Calu3 (cell line): ENCODE data around the gene SAMD4B. TPM values are rescaled to one million over a fixed set of nuclear protein-coding genes. Genes with fewer than 3 reads are reported as not detected.
"Not testable (repeated sequence)": the region's sequence is repeated elsewhere in the genome, so short reads cannot be mapped to it uniquely, and the experiment has no call there.

Experiments used
- BruUV-seq: library from RNA; stranded (reverse); fragments of 400-500 nt; replicated peaks from 2 replicates; lab custom pipeline; 2021; lab: Mats Ljungman, UMichigan
- CTCF ChIA-PET: fragments of 300-600 bp; sonication (Branson Sonifier 250); formaldehyde crosslinking; loops from one replicate; lab custom pipeline; 2022; ENCODE audit warnings: antibody characterized with exemption; lab: Charles Lee
- DNase-seq: peaks from one replicate; pipeline ENCODE4 v3.0.0; 2022
- H3K27ac Mint-ChIP-seq: one replicate; pipeline ENCODE4 v1.8.0; 2022; ENCODE audit warnings: mixed read lengths; ENCODE audit not compliant: unreplicated experiment
- H3K27me3 Mint-ChIP-seq: one replicate; pipeline ENCODE4 v1.8.0; 2022; ENCODE audit warnings: mixed read lengths; ENCODE audit not compliant: unreplicated experiment
- H3K36me3 Mint-ChIP-seq: one replicate; pipeline ENCODE4 v1.8.0; 2022; ENCODE audit warnings: mild to moderate bottlenecking, moderate library complexity, mixed read lengths; ENCODE audit not compliant: insufficient read depth, unreplicated experiment
- H3K4me1 Mint-ChIP-seq: one replicate; pipeline ENCODE4 v1.8.0; 2022; ENCODE audit warnings: mild to moderate bottlenecking, low read depth, mixed read lengths; ENCODE audit not compliant: unreplicated experiment
- H3K4me3 Mint-ChIP-seq: one replicate; pipeline ENCODE4 v1.8.0; 2022; ENCODE audit warnings: mild to moderate bottlenecking, low read depth, moderate library complexity, mixed read lengths; ENCODE audit not compliant: unreplicated experiment
- H3K9me3 Mint-ChIP-seq: one replicate; pipeline ENCODE4 v1.8.0; 2022; ENCODE audit warnings: low read depth, mixed read lengths; ENCODE audit not compliant: unreplicated experiment
- CTCF ChIP-seq: fragments of 200-600 bp; IDR thresholded peaks from one replicate; pipeline ENCODE4 v1.8.0; 2022; ENCODE audit warnings: antibody characterized with exemption; ENCODE audit not compliant: unreplicated experiment
- intact Hi-C: fragments of 100-400 bp; cut with micrococcal nuclease; formaldehyde crosslinking; loops from one replicate; pipeline ENCODE4 v1.10.0; 2022; ENCODE audit not compliant: unreplicated experiment
- total RNA-seq: library from RNA; stranded (reverse); gene quantifications from 2 replicates; pipeline ENCODE4 v1.2.3, GENCODE V29; 2022

Gene SAMD4B
- total RNA-seq, 1 experiment from 2014 or later: 214 TPM

GRCh38 chr19:39306075-39306474 is 36.1 kb upstream of the SAMD4B start:
- DNase-seq: no peak
- Mint-ChIP-seq H3K36me3 (no peaks in the 10 kb centered on the region), H3K27ac (no peak overlapping the region), H3K4me1 (peaks cover 24% of the 10 kb centered on the region), H3K9me3 (peaks cover 2% of the 10 kb centered on the region), H3K4me3 (no peak overlapping the region), H3K27me3 (peaks cover 44% of the 10 kb centered on the region)
- no TSS peak for BruUV-seq
- intact Hi-C loops: no loop called here
- CTCF ChIA-PET: interaction anchor here (0.7 kb wide), 2 partner anchors 9 to 754 kb away, joined by 3 read pairs; no protein-coding TSS in a partner anchor
- no peak for TF ChIP-seq CTCF

GRCh38 chr19:39307046-39307821 is 35.0 kb upstream of the SAMD4B start:
- peak; percentile 53 for DNase-seq
- intact Hi-C loops: no loop called here
- no TSS peak for BruUV-seq
- H3K4me1 Mint-ChIP-seq: peaks cover 24% of the 10 kb centered on the region
- peaks cover 2% of the 10 kb centered on the region for H3K9me3 Mint-ChIP-seq
- peak overlapping the region; percentile 26 for H3K4me3 Mint-ChIP-seq
- TF ChIP-seq CTCF: no peak
- no peaks in the 10 kb centered on the region for H3K36me3 Mint-ChIP-seq
- CTCF ChIA-PET: no interaction called here
- peaks cover 41% of the 10 kb centered on the region for H3K27me3 Mint-ChIP-seq
- no peak overlapping the region for H3K27ac Mint-ChIP-seq

GRCh38 chr19:39307822-39308530 is 34.2 kb upstream of the SAMD4B start:
- BruUV-seq: no TSS peak
- Mint-ChIP-seq H3K36me3 (no peaks in the 10 kb centered on the region), H3K9me3 (peaks cover 2% of the 10 kb centered on the region), H3K4me3 (peak overlapping the region; percentile 22), H3K27ac (no peak overlapping the region), H3K4me1 (peaks cover 24% of the 10 kb centered on the region), H3K27me3 (peaks cover 41% of the 10 kb centered on the region)
- DNase-seq: no peak
- CTCF ChIA-PET: interaction anchor here (0.5 kb wide), 1 partner anchor 456 kb away, joined by 3 read pairs; no protein-coding TSS in a partner anchor
- intact Hi-C loops: no loop called here
- TF ChIP-seq CTCF: no peak

GRCh38 chr19:39308531-39309304 is 33.5 kb upstream of the SAMD4B start:
- peaks cover 3% of the 10 kb centered on the region for H3K36me3 Mint-ChIP-seq
- DNase-seq: no peak
- H3K27me3 Mint-ChIP-seq: peaks cover 38% of the 10 kb centered on the region
- no peak overlapping the region for H3K27ac Mint-ChIP-seq
- TF ChIP-seq CTCF: no peak
- CTCF ChIA-PET: interaction anchor here (0.5 kb wide), 1 partner anchor 457 kb away, joined by 3 read pairs; no protein-coding TSS in a partner anchor
- peaks cover 2% of the 10 kb centered on the region for H3K9me3 Mint-ChIP-seq
- peaks cover 17% of the 10 kb centered on the region for H3K4me1 Mint-ChIP-seq
- BruUV-seq: no TSS peak
- intact Hi-C loops: no loop called here
- H3K4me3 Mint-ChIP-seq: no peak overlapping the region

- intact Hi-C loops, DNase-seq, H3K9me3 Mint-ChIP-seq, BruUV-seq, H3K4me3 Mint-ChIP-seq, H3K27ac Mint-ChIP-seq, H3K36me3 Mint-ChIP-seq: not testable (repeated sequence)
- Mint-ChIP-seq H3K4me1 (peaks cover 12% of the 10 kb centered on the region), H3K27me3 (peaks cover 32% of the 10 kb centered on the region)
- CTCF ChIA-PET: interaction anchor here (0.6 kb wide), 1 partner anchor 97 kb away, joined by 5 read pairs; no protein-coding TSS in a partner anchor
These were observed 32.9 kb upstream of the SAMD4B start for GRCh38 chr19:39309305-39309670.
